OCI-LY7 (cell line): Measurements from ENCODE around the gene STAP2.

Source experiments
- EZH2phosphoT487 ChIP-seq: fragments of 200-600 bp; sonication (generic); IDR thresholded peaks from 2 replicates; pipeline ENCODE4 v1.6.1; 2018; ENCODE audit warnings: low read depth, borderline replicate concordance, mild to moderate bottlenecking, mixed run types, antibody characterized with exemption, low read length, moderate library complexity, mixed read lengths
- TF ChIP-seq, protein P1 (sequence below): fragments of 200-600 bp; sonication (generic); conservative IDR thresholded peaks from 2 replicates; pipeline ENCODE4 v1.5.1; 2014; ENCODE audit warnings: mild to moderate bottlenecking, antibody characterized with exemption, low read length, moderate library complexity, mixed read lengths

DNA sequence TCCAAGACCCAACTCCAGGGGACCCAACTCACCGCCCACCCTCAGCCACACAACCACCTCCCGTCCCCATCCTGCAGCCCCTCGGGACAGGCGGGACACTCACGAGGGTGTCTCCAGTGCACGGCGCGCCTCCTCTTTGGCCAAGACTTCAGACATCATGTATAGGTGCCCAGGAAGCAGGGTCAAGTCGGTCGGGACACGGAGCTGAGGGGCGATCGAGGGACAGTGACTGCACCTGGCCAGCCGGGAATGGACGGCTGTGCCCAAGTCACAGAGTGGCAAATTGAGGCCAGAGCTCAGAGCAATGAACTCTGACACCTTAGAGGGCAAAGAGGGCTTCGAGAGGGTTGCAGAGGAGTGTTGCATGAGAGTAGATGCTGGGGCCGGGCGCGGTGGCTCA lies 8.8 kb downstream of the STAP2 start:
- TF ChIP-seq, protein P1, sequence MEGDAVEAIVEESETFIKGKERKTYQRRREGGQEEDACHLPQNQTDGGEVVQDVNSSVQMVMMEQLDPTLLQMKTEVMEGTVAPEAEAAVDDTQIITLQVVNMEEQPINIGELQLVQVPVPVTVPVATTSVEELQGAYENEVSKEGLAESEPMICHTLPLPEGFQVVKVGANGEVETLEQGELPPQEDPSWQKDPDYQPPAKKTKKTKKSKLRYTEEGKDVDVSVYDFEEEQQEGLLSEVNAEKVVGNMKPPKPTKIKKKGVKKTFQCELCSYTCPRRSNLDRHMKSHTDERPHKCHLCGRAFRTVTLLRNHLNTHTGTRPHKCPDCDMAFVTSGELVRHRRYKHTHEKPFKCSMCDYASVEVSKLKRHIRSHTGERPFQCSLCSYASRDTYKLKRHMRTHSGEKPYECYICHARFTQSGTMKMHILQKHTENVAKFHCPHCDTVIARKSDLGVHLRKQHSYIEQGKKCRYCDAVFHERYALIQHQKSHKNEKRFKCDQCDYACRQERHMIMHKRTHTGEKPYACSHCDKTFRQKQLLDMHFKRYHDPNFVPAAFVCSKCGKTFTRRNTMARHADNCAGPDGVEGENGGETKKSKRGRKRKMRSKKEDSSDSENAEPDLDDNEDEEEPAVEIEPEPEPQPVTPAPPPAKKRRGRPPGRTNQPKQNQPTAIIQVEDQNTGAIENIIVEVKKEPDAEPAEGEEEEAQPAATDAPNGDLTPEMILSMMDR = no peak
- TF ChIP-seq EZH2phosphoT487 = no peak
